GM12892 (cell line): ENCODE data around the gene FIBCD1.

Source experiments
- POLR2A ChIP-seq: IDR thresholded peaks from 2 replicates; pipeline ENCODE4 v1.6.1; 2011; ENCODE audit warnings: low read depth, low read length, control low read depth
- POLR2AphosphoS5 ChIP-seq: IDR thresholded peaks from 2 replicates; pipeline ENCODE4 v1.6.1; 2011; ENCODE audit warnings: low read depth, low read length, control low read depth
- TAF1 ChIP-seq: IDR thresholded peaks from 2 replicates; pipeline ENCODE4 v1.6.1; 2011; ENCODE audit warnings: low read depth, mild to moderate bottlenecking, control low read depth, low read length, borderline replicate concordance

- TF ChIP-seq POLR2AphosphoS5 (no peak), POLR2A (no peak), TAF1 (no peak)
Measured at GRCh38 chr9:130894546-130894945, 44.5 kb downstream of the FIBCD1 start.
